Activated T-cell treated with anti-CD3 and anti-CD28 coated beads, Interleukin-2, amount 50 U/mL, for 4 hours (primary cell): Measurements from ENCODE around the gene TMEM192. TPM values are rescaled to one million over a fixed set of nuclear protein-coding genes. Genes with fewer than 3 reads are reported as not detected.
A peak's percentile ranks its signal among the peaks of the same experiment; 100 is the strongest.
"Not testable (repeated sequence)": the region's sequence is repeated elsewhere in the genome, so short reads cannot be mapped to it uniquely, and the experiment has no call there.

Source experiments
- ATAC-seq, 2 donors: fragments of 200-7000 bp; cut with Tn5 transposase; one replicate each; pipeline ENCODE4 v1.10.0; 2021
- DNase-seq: peaks from one replicate; pipeline ENCODE4 v3.0.0-alpha.2; 2020
- H3K27me3 Mint-ChIP-seq: one replicate; pipeline ENCODE4 v1.8.0; 2021; ENCODE audit warnings: low read depth, mixed read lengths
- H3K36me3 Mint-ChIP-seq: one replicate; pipeline ENCODE4 v1.8.0; 2022; ENCODE audit warnings: mixed read lengths; ENCODE audit not compliant: insufficient read depth
- H3K4me1 Mint-ChIP-seq: one replicate; pipeline ENCODE4 v1.8.0; 2021; ENCODE audit warnings: low read depth, mixed read lengths
- H3K4me3 Mint-ChIP-seq: one replicate; pipeline ENCODE4 v1.8.0; 2021; ENCODE audit warnings: mild to moderate bottlenecking, moderate library complexity, mixed read lengths
- H3K9me3 Mint-ChIP-seq: one replicate; pipeline ENCODE4 v1.8.0; 2021; ENCODE audit warnings: mixed read lengths
- total RNA-seq, 3 donors: library from RNA; stranded (reverse); gene quantifications; one replicate each; pipeline ENCODE4 v1.2.1, GENCODE V29; 2021

Gene TMEM192
- 10 to 100 TPM; 15.5 to 17.9 (median 16.4) TPM for total RNA-seq

DNA sequence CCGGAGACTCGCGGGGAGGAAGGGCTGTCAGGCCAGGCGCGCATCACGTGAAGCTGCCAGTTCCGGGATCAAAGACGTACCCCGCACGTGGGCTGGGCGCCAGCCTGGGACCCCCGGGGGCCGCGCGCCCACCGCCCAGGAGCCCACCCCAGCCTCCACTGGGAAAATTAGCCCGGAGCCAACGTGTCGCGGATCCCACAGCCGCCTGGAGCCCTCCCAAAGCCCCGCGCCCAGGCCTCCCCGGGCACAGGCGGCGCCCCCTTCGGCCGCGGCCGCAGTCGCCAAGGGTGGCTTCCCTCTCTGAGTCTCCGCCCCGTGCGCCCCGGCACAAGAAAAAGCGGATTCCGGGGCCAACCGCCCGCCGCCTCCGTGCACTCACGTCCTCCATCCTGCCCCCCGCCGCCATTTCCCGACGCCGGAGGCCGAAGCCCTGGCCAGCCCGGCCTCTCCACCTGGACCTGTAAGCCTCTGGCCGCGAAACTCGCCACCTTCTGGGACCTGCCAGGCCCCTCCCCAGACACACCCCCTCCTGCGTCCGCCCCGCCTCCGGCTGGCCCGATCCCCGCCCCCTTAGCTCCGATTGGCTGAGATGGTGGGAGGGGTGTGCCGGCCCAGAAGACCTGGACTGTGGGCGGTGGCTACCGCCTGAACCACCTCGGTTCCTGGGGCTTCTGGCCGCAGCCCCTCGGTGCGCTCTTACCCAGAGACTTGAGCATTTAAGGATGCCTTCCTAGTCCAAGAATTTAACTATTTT is at the start of gene TMEM192:
TMEM192 (minus strand) TSS at position 493 of the 754 bp plus-strand sequence; CDS start at position 406, 87 bp downstream.
- H3K27me3 Mint-ChIP-seq, result peaks cover 5% of the 10 kb centered on the region
- no peaks in the 10 kb centered on the region for H3K9me3 Mint-ChIP-seq
- peak; percentile 89 for DNase-seq
- peak; percentile 97 to 98 for ATAC-seq
- H3K4me3 Mint-ChIP-seq, result peak within 1 kb of the TSS; percentile 89
- H3K4me1 Mint-ChIP-seq, result peaks cover 17% of the 10 kb centered on the region
- no peaks in the 10 kb centered on the region for H3K36me3 Mint-ChIP-seq

DNA sequence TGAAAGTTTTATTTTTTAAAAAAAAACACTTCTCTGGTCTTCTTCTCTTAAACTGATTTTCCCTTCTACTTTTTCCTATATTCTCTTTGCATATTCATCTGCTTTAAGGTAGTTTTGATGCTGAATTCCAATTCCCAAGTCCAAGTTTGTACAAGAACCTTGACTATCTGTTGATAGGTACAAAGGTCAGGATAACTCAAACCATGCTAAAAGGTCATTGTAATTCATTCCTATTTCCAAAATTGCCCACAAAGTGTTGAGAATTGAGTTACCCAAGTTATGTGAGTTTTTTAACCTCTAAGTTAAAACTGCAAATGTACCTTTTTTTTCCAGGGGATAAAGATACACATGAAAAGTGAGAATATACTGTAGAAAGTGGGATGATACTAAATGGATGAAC is 46.1 kb upstream of the TMEM192 start:
- no peaks in the 10 kb centered on the region for H3K4me1 Mint-ChIP-seq
- DNase-seq, result no peak
- H3K4me3 Mint-ChIP-seq, result no peak overlapping the region
- H3K9me3 Mint-ChIP-seq, result peaks cover 11% of the 10 kb centered on the region
- H3K27me3 Mint-ChIP-seq, result peaks cover 15% of the 10 kb centered on the region
- no peaks in the 10 kb centered on the region for H3K36me3 Mint-ChIP-seq
- ATAC-seq, result no peak

DNA sequence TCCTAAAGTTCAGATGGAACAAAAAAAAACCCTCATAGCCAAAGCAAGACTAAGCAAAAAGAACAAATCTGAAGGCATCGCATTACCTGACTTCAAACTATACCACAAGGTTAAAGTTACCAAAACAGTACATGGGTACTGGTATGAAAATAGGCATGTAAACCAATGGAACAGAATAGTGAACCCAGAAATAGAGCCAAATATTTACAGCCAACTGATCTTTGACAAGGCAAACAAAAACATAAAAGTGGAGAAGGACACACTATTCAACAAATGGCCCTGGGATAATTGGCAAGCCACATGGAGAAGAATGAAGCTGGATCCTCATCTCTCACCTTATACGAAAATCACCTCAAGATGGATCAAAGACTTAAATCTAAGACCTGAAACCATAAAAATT is 44.2 kb upstream of the TMEM192 start:
- Mint-ChIP-seq H3K4me3 (no peak overlapping the region), H3K36me3 (no peaks in the 10 kb centered on the region), H3K27me3 (peaks cover 19% of the 10 kb centered on the region), H3K9me3 (peaks cover 11% of the 10 kb centered on the region), H3K4me1 (no peaks in the 10 kb centered on the region)
- no peak for DNase-seq
- no peak for ATAC-seq

DNA sequence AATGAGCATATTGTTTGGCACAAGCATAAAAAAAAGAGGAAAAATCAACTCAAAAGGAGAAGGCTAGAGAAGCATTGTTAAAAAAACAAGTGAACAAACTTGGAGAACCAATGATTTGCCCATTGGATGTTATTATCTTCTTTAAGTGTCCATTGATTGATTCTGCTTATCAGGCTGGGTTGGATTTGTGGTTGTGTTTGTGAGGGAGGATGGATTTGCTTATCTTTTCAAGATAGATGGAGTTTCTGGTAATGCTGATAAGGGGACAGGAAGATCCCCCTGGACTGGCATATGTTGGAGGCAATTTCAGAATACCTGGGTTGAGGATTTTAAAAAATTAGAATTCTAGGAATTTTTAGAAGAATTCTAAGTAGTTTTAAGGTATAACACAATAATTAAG is 41.8 kb upstream of the TMEM192 start:
- DNase-seq (no peak), ATAC-seq (no peak)
- no peak overlapping the region for H3K4me3 Mint-ChIP-seq
- H3K4me1 Mint-ChIP-seq, result no peaks in the 10 kb centered on the region
- peaks cover 11% of the 10 kb centered on the region for H3K9me3 Mint-ChIP-seq
- H3K27me3 Mint-ChIP-seq, result peaks cover 27% of the 10 kb centered on the region
- no peaks in the 10 kb centered on the region for H3K36me3 Mint-ChIP-seq

DNA sequence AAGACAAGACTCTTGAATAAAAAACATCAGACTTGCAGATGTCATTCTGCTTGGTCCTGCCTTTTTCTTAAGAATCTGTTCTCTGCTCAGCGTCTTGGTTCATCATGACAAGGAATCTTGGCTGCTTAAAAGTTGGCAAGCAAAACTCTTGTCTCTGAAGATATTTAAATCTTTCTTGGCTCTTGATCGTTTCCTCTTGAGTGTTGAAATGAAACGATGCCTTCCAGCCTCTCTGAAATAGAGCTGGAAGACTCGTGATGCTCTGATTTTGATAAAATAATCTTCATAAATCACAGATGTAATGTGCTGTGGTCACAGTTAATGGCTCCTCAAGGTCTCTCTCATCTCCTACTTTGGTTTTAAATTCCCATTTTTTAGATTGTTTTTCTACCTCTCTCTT is 39.9 kb upstream of the TMEM192 start:
- H3K36me3 Mint-ChIP-seq, result no peaks in the 10 kb centered on the region
- H3K4me3 Mint-ChIP-seq, result no peak overlapping the region
- DNase-seq (no peak), ATAC-seq (no peak)
- peaks cover 27% of the 10 kb centered on the region for H3K27me3 Mint-ChIP-seq
- no peaks in the 10 kb centered on the region for H3K4me1 Mint-ChIP-seq
- H3K9me3 Mint-ChIP-seq, result peaks cover 8% of the 10 kb centered on the region

DNA sequence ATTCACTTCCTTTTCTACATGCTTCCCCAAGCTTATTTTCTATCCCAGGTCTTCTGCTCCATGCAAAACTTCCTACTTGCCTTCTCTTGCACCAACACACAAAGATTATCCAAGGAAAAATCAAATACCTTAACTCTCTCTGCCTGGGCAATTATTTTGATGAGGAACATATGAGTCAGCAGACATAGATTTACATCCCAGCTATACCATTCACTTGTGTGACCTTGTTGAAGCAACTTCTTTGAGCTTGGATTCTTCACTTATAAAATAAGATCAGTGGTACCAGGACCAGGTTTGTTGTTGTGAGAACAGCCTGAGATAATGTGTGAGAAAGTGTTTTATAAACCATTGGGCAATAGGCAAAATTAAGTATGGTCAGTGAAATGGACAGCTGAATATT is 39.1 kb upstream of the TMEM192 start:
- H3K9me3 Mint-ChIP-seq, result peaks cover under 1% of the 10 kb centered on the region
- no peak for ATAC-seq
- H3K4me1 Mint-ChIP-seq, result no peaks in the 10 kb centered on the region
- no peaks in the 10 kb centered on the region for H3K36me3 Mint-ChIP-seq
- H3K27me3 Mint-ChIP-seq, result peaks cover 20% of the 10 kb centered on the region
- H3K4me3 Mint-ChIP-seq, result no peak overlapping the region
- no peak for DNase-seq

DNA sequence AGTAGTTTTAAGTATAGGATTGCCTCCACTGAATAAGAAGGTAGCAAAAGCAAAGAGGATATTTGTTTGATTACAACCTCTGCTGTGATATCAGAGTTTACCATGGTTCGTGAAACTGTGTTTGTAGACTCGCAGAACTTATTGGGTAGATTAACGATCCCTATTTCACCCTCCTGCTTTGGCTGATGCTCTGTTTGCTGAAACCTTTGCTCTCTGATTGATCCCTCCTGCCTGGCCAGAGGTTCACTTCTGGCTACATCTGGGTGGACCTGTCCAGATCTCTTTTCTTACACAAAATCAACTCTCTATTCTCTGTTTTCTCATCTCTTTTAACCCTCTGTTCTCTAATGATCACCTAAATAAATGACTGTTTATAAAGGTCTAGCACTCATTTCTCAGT is 37.9 kb upstream of the TMEM192 start:
- Mint-ChIP-seq H3K9me3 (no peaks in the 10 kb centered on the region), H3K36me3 (no peaks in the 10 kb centered on the region), H3K27me3 (peaks cover 18% of the 10 kb centered on the region), H3K4me3 (no peak overlapping the region), H3K4me1 (no peaks in the 10 kb centered on the region)
- no peak for ATAC-seq
- no peak for DNase-seq

DNA sequence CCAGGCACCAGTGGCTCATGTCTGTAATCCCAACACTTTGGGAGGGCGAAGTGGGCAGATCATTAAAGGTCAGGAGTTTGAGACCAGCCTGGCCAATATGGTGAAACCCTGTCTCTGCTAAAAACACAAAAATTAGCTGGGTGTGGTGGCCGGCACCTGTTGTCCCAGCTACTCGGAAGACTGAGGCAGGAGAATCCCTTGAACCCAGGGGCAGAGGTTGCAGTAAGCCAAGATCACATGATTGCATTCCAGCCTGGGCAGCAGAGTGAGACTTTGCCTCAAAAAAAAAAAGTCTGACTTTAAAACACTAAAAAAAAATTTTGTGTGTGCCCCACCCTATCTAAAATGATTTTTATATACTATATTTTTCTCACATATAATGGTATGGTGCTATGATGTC is 26.2 kb upstream of the TMEM192 start:
- Mint-ChIP-seq H3K4me3 (no peak overlapping the region), H3K36me3 (no peaks in the 10 kb centered on the region), H3K4me1 (no peaks in the 10 kb centered on the region), H3K27me3 (peaks cover 4% of the 10 kb centered on the region), H3K9me3 (no peaks in the 10 kb centered on the region)
- DNase-seq (no peak), ATAC-seq (no peak)

DNA sequence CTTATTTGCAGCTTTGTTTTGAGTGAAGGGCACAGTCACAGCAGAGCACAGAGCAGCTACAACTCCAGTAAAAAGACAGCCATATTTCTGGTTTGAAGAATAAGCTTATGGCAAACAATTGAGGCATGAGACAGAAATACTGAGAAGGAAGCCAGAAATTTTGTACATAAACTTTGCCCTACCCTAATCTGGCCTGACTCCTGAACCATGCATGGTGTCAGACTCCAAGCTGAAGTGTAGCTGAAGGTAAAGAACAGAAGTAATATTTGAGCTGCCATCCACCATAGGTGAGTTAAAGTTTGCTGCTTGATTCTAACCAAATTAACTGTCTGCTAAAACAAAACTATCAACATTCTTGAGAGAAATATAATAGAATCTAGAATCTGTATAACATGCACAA is 24.5 kb upstream of the TMEM192 start:
- H3K9me3 Mint-ChIP-seq, result no peaks in the 10 kb centered on the region

DNA sequence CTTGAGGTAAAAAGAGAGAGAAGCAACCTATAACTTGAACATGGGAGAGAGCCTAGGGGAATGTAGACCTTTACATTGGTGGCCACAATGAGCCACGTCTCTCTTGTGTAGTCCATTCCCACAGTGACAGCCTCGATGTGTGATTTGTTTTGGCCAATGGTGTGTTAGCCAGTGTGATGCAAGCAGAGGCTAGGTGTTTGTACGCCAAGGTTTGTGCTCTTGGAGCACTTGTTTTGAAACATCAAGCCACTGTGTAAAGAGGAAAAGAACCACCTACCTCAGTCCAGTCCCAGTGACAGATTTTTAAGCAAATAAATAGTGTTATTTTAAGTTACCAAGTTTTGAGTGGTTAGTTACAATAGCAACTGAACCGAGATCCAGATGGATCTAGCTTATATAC is 23.9 kb upstream of the TMEM192 start:
- no peak for ATAC-seq
- H3K36me3 Mint-ChIP-seq, result no peaks in the 10 kb centered on the region
- H3K27me3 Mint-ChIP-seq, result peaks cover 6% of the 10 kb centered on the region
- H3K4me3 Mint-ChIP-seq, result no peak overlapping the region
- peaks cover 5% of the 10 kb centered on the region for H3K4me1 Mint-ChIP-seq
- no peak for DNase-seq
- no peaks in the 10 kb centered on the region for H3K9me3 Mint-ChIP-seq

More for the DNA sequence above, 24.5 kb upstream of the TMEM192 start:
- peaks cover 5% of the 10 kb centered on the region for H3K4me1 Mint-ChIP-seq
- peaks cover 6% of the 10 kb centered on the region for H3K27me3 Mint-ChIP-seq
- no peak for ATAC-seq
- no peaks in the 10 kb centered on the region for H3K36me3 Mint-ChIP-seq
- no peak overlapping the region for H3K4me3 Mint-ChIP-seq
- DNase-seq, result no peak

DNA sequence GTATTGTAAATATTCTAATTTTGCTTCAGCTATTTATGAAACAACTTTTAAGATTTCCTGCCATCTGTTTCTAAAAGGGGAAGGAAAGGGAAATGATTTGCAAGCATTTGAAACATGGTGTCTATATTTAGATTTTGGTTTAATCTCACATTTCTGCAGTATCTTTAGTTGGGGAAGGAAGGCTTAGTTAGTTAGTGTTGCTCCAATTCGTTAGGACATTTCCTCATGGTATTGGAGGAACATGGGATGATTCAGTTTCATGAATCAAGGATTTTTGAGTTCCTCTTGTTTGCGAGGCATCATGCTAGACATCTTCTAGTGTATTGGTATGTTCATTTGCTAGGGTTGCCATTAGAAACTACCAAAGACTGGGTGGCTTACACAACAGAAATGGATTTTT is 20.5 kb upstream of the TMEM192 start:
- H3K27me3 Mint-ChIP-seq, result peaks cover 6% of the 10 kb centered on the region

DNA sequence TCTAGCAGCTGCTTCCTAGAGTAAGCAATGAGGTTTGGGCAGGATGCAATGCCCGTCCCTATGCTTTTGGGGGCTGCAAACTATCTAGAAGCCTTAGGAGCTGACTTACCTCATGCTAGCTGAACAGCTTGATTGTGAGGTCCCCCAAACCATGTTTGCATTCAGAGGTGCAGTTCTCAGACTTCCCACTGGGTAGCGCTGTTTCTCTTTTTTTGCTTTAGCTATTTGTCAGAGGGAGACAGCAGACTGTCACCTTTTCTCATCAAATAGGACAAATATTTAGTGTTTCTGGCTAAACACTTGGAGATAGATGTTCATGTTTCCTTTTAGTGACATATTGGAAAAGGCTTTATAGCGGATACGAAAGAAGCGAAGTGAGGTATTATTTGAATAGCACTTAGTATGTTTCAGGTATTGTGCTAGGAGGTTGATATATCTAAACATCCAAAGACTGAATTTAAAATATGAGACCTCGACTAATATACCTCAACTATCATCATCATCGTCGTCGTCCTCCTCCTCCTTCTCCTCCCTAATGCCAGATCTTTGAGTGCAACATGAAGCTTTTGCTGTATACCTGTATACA is 18.7 kb upstream of the TMEM192 start:
- Mint-ChIP-seq H3K4me1 (peaks cover 8% of the 10 kb centered on the region), H3K27me3 (peaks cover 9% of the 10 kb centered on the region), H3K4me3 (no peak overlapping the region), H3K36me3 (no peaks in the 10 kb centered on the region), H3K9me3 (no peaks in the 10 kb centered on the region)
- DNase-seq (peak; percentile 77), ATAC-seq (peak; percentile 55 to 66)

More for the DNA sequence above, 20.5 kb upstream of the TMEM192 start:
- ATAC-seq (no peak), DNase-seq (no peak)
- Mint-ChIP-seq H3K9me3 (no peaks in the 10 kb centered on the region), H3K4me1 (peaks cover 8% of the 10 kb centered on the region), H3K36me3 (no peaks in the 10 kb centered on the region), H3K4me3 (no peak overlapping the region)

DNA sequence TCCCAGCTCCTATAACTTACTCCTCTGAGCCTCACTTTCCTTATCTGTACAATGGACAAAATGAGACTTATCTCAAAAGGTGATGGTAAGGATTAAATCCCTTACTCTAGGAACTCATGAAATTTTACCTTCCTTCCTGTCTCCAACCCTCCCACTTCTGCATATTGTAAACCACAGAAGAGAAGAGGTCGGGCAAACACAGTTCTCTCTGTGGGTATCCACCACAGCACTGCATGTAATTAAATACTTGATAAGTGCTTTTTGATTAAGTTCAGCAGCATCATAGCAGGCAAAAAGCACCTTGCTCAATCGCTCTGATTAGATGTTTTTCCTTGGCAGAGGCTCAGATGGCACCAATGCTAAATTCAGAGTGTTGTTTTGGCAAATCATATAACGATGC is 17.3 kb upstream of the TMEM192 start:
- H3K4me3 Mint-ChIP-seq, result no peak overlapping the region
- H3K36me3 Mint-ChIP-seq, result no peaks in the 10 kb centered on the region
- H3K27me3 Mint-ChIP-seq, result peaks cover 7% of the 10 kb centered on the region
- H3K4me1 Mint-ChIP-seq, result peaks cover 8% of the 10 kb centered on the region
- no peaks in the 10 kb centered on the region for H3K9me3 Mint-ChIP-seq
- DNase-seq (no peak), ATAC-seq (no peak)

DNA sequence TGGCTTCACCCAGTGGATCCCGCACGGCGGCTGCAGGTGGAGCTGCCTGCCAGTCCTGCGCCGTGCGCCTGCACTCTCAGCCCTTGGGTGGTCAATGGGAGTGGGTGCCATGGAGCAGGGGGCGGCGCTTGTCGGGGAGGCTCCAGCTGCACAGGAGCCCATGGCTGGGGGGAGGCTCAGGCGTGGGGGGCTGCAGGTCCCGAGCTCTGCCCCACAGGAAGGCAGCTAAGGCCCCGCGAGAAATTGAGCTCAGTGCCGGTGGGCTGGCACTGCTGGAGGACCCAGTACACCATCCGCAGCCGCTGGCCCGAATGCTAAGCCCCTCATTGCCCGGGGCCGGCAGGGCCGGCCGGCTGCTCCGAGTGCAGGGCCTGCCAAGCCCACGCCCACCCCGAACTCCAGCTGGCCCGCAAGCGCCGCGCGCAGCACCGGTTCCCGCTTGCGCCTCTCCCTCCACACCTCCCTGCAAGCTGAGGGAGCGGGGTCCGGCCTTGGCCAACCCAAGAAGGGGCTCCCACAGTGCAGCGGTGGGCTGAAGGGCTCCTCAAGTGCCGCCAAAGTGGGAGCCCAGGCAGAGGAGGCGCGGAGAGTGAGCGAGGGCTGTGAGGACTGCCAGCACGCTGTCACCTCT is 13.3 kb upstream of the TMEM192 start:
- not testable (repeated sequence) for H3K36me3 Mint-ChIP-seq, ATAC-seq, H3K4me1 Mint-ChIP-seq, H3K9me3 Mint-ChIP-seq, H3K27me3 Mint-ChIP-seq, H3K4me3 Mint-ChIP-seq, DNase-seq

DNA sequence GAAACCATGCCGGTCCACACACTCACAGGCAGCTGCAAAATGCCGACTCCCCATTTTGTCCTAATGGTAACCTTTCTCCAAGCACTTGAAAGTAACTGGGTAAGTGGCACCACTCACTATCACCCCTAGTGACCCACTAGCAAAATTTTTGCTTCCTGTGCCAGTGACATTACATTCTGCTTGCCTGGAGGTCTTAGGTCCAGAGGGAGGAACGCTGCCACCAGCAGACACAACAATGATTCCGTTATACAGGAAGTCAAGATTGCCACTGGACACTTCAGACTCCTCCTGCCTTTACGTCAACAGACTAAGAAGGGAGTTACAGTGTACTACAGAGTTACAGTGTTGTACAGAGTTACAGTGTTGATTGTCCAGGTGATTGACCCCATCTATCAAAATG is 11.8 kb upstream of the TMEM192 start:
- H3K4me1 Mint-ChIP-seq, result no peaks in the 10 kb centered on the region
- DNase-seq, result no peak
- no peak for ATAC-seq
- no peak overlapping the region for H3K4me3 Mint-ChIP-seq
- H3K27me3 Mint-ChIP-seq, result peaks cover 8% of the 10 kb centered on the region
- no peaks in the 10 kb centered on the region for H3K9me3 Mint-ChIP-seq
- H3K36me3 Mint-ChIP-seq, result no peaks in the 10 kb centered on the region
